ENCODE results near the gene RAB40C. TPM values are rescaled to one million over a fixed set of nuclear protein-coding genes. Genes with fewer than 3 reads are reported as not detected.

RAB40C gene
- total RNA-seq, 5 donors from 2014 or later (not counting 1 experiment from before 2014, with no cell fraction given): 14.1 to 28.0 (median 24.4) TPM

DNA sequence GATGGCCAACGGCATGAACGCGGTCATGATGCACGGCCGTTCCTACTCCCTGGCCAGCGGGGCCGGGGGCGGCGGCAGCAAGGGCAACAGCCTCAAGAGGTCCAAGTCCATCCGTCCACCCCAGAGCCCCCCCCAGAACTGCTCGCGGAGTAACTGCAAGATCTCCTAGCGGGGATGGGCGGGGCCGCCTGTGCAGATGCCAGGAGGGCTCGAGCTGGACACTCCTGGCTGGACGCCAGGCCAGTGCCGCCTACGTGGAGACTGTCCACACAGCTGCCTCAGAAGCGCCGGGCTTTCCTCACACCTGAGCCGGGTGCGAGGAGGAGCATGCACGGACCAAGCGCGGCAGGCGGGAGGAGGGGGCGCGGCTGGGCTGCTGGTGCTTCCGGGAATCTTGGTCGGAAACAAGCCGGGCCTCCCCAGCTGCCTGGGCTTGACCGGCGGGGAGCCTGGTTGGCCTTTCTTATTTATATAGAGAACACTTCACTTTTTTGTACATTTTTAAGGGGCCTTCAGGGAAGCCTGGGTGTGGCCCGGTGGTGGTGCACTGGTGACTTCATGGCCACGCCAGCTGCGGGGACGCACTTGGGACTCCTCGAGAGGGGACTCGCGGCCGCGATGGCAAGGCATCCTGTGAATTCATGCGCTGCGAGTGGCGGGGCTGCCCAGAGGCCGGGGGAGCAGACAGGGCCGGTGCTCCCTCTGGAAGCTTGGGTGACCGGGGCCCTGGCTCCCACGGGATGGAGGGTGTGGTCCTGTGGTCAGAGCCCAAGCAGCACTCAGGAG lies 37.8 kb downstream of the RAB40C start:
- no peak overlapping the region for H3K4me3 Mint-ChIP-seq
- no peak overlapping the region for H3K27ac Mint-ChIP-seq
- no peak for ATAC-seq (replicated peaks in 1 of 4)
- DNase-seq: no peak
- Histone ChIP-seq H3K4me3 (ENCODE audit: control insufficient read depth in 1 of 2, extremely low read depth in 1 of 2, low read length in 1 of 2) (no peak overlapping the region), H3K36me3 (ENCODE audit: control insufficient read depth in 2 of 2, extremely low read depth in 1 of 2, insufficient read depth in 1 of 2, low read length in 1 of 2) (peaks cover 12 to 18% of the 10 kb centered on the region in 2 donors), H3K27ac (ENCODE audit: low read length) (no peak overlapping the region), H3K9me3 (no peaks in the 10 kb centered on the region), H3K4me1 (ENCODE audit: control insufficient read depth in 1 of 2, extremely low read depth in 1 of 2, insufficient read depth in 2 of 2, low read length in 2 of 2) (peaks cover 0 to 5% of the 10 kb centered on the region in 2 experiments), H3K27me3 (replicated peaks in 1 of 2; ENCODE audit: control insufficient read depth in 2 of 2, extremely low read depth in 1 of 2, insufficient read depth in 2 of 2, low read length in 1 of 2) (no peaks in the 10 kb centered on the region)
- no peaks in the 10 kb centered on the region for H3K4me1 Mint-ChIP-seq
- H3K36me3 Mint-ChIP-seq: no peaks in the 10 kb centered on the region
- POLR2A ChIA-PET: no interaction called here
- CTCF ChIA-PET: no interaction called here
- 97% methylated on average over 29 of the region's 50 CpGs for WGBS (ENCODE audit: insufficient coverage)
- no peaks in the 10 kb centered on the region for H3K27me3 Mint-ChIP-seq
- no peaks in the 10 kb centered on the region for H3K9me3 Mint-ChIP-seq

DNA sequence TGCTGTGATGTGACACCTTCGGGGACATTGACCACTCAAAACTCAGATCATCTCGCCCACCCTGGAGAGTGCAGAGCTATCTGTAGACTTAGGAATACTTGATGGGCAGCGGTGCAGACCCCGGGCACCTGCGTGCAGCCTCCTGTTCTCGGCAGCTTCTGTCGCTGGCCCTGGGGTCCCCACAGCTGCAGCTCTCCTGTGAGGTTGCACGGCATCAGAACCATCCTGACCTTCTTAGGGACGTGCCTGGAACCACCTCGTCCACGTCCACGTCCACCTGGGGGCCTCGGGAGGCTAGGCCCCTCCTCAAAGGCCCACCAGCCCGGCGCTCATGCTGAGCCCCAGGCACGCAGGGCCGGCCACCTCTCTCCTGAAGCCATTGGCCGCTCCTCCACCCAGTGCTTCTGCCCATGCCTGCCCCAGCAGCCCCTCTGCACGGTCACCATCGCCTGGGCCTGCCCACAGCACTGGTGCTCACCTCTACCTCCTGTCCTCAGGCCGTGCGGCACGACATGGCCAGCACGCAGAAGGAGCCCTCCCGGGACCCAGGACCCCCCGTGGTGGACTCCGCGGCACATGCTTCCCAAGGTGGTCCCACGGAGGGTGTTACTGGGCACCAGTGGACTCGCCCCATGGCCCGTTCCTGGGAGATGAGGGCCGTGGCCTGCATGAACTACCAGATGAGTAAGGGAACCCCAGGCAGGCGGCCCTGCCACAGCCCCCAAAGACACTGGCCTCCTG lies 38.6 kb downstream of the RAB40C start:
- Mint-ChIP-seq H3K9me3 (no peaks in the 10 kb centered on the region), H3K27me3 (no peaks in the 10 kb centered on the region), H3K27ac (no peak overlapping the region), H3K4me1 (no peaks in the 10 kb centered on the region), H3K4me3 (no peak overlapping the region), H3K36me3 (no peaks in the 10 kb centered on the region)
- 88% methylated on average over 31 of the region's 33 CpGs for WGBS (ENCODE audit: insufficient coverage)
- ChIA-PET POLR2A (no interaction called here), CTCF (no interaction called here)
- H3K4me1 ChIP-seq (ENCODE audit: control insufficient read depth in 1 of 2, extremely low read depth in 1 of 2, insufficient read depth in 2 of 2, low read length in 2 of 2): peaks cover 0 to 5% of the 10 kb centered on the region in 2 experiments
- ATAC-seq (replicated peaks in 1 of 4): no peak
- no peaks in the 10 kb centered on the region for H3K9me3 ChIP-seq
- H3K4me3 ChIP-seq (ENCODE audit: control insufficient read depth in 1 of 2, extremely low read depth in 1 of 2, low read length in 1 of 2): no peak overlapping the region
- DNase-seq: no peak
- no peaks in the 10 kb centered on the region for H3K27me3 ChIP-seq (replicated peaks in 1 of 2; ENCODE audit: control insufficient read depth in 2 of 2, extremely low read depth in 1 of 2, insufficient read depth in 2 of 2, low read length in 1 of 2)
- peaks cover 12 to 18% of the 10 kb centered on the region in 2 donors for H3K36me3 ChIP-seq (ENCODE audit: control insufficient read depth in 2 of 2, extremely low read depth in 1 of 2, insufficient read depth in 1 of 2, low read length in 1 of 2)
- H3K27ac ChIP-seq (ENCODE audit: low read length): no peak overlapping the region

DNA sequence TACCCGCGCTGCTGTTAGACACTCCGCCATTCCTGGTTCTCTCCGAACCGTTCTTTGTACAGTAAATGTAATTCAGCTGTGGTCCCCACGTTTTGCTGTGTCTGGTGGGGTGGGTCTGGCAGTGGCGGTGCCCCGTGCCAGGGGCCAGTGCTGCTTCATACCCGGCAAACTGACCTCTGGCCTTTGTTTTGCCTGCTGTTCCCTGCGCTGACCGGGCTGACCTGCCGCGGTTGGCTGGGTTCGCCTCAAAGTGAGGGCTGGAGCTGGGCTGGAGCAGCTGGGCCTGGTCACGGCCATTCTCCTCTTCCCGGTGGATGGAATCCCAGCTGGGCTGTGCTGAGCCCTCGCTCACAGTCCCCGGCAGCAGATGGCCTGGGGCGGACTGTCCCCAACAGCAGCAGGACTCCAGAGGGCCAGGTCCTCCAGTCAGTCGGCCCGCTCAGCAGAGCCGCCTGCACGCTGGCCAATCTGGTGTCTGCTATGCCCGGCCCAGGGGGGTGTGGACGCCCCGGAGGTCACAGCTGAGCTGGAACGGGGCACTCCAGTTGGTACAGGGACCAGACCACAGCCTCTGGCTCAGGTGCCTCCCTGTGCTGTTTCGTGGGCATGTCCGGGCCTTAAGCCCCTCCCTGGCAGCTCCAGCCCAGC lies 39.4 kb downstream of the RAB40C start:
- POLR2A ChIA-PET: interaction anchor here in 1 of 2 donors (0.6 kb wide), 1 partner anchor 31 kb away, joined by 3 read pairs; no protein-coding TSS in a partner anchor
- Histone ChIP-seq H3K4me1 (ENCODE audit: control insufficient read depth in 1 of 2, extremely low read depth in 1 of 2, insufficient read depth in 2 of 2, low read length in 2 of 2) (peaks cover 0 to 5% of the 10 kb centered on the region in 2 experiments), H3K9me3 (no peaks in the 10 kb centered on the region), H3K27ac (ENCODE audit: low read length) (no peak overlapping the region), H3K4me3 (ENCODE audit: control insufficient read depth in 1 of 2, extremely low read depth in 1 of 2, low read length in 1 of 2) (no peak overlapping the region), H3K36me3 (ENCODE audit: control insufficient read depth in 2 of 2, extremely low read depth in 1 of 2, insufficient read depth in 1 of 2, low read length in 1 of 2) (peaks cover 13 to 20% of the 10 kb centered on the region in 2 donors), H3K27me3 (replicated peaks in 1 of 2; ENCODE audit: control insufficient read depth in 2 of 2, extremely low read depth in 1 of 2, insufficient read depth in 2 of 2, low read length in 1 of 2) (no peaks in the 10 kb centered on the region)
- Mint-ChIP-seq H3K27me3 (no peaks in the 10 kb centered on the region), H3K9me3 (no peaks in the 10 kb centered on the region), H3K4me3 (no peak overlapping the region), H3K27ac (no peak overlapping the region), H3K36me3 (no peaks in the 10 kb centered on the region), H3K4me1 (peaks cover 0 to 1% (median 0%) of the 10 kb centered on the region in 3 donors)
- DNase-seq: no peak
- no peak for ATAC-seq (replicated peaks in 1 of 4)
- 89% methylated on average over 29 of the region's 29 CpGs for WGBS (ENCODE audit: insufficient coverage)
- CTCF ChIA-PET: no interaction called here

DNA sequence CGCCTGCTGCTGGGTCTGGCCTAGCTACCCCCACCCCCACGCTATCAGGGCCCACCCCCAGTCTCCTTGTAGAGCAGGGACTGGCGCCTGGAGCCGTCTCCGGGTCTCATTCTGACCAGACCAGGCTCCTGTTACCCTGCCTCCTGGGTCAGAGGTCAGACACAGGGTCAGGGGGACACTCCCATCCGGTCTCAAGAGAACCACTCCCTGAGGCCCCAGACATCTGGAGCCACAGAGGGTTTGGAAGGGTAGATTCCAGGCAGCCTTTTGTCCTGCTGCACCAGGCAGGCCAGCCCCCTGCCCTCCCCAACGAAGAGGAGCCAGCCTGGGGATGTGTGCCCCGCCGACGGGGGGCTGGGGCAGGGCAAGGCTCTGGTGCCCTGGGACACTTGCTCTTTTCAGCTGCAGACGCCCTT lies 40.0 kb downstream of the RAB40C start:
- Mint-ChIP-seq H3K27ac (no peak overlapping the region), H3K36me3 (no peaks in the 10 kb centered on the region), H3K4me1 (peaks cover 0 to 4% (median 2%) of the 10 kb centered on the region in 3 donors), H3K9me3 (no peaks in the 10 kb centered on the region), H3K4me3 (no peak overlapping the region), H3K27me3 (no peaks in the 10 kb centered on the region)
- WGBS (ENCODE audit: insufficient coverage): 84% methylated on average over 11 of the region's 11 CpGs
- CTCF ChIA-PET: no interaction called here
- H3K4me1 ChIP-seq (ENCODE audit: control insufficient read depth in 1 of 2, extremely low read depth in 1 of 2, insufficient read depth in 2 of 2, low read length in 2 of 2): peaks cover 0 to 10% of the 10 kb centered on the region in 2 experiments
- DNase-seq: no peak
- ATAC-seq (replicated peaks in 1 of 4): no peak
- peaks cover 16 to 19% of the 10 kb centered on the region in 2 donors for H3K36me3 ChIP-seq (ENCODE audit: control insufficient read depth in 2 of 2, extremely low read depth in 1 of 2, insufficient read depth in 1 of 2, low read length in 1 of 2)
- H3K27me3 ChIP-seq (replicated peaks in 1 of 2; ENCODE audit: control insufficient read depth in 2 of 2, extremely low read depth in 1 of 2, insufficient read depth in 2 of 2, low read length in 1 of 2): no peaks in the 10 kb centered on the region
- H3K9me3 ChIP-seq: no peaks in the 10 kb centered on the region
- H3K27ac ChIP-seq (ENCODE audit: low read length): no peak overlapping the region
- POLR2A ChIA-PET: interaction anchor here in 1 of 2 donors (0.6 kb wide), 1 partner anchor 31 kb away, joined by 3 read pairs; no protein-coding TSS in a partner anchor
- H3K4me3 ChIP-seq (ENCODE audit: control insufficient read depth in 1 of 2, extremely low read depth in 1 of 2, low read length in 1 of 2): no peak overlapping the region

DNA sequence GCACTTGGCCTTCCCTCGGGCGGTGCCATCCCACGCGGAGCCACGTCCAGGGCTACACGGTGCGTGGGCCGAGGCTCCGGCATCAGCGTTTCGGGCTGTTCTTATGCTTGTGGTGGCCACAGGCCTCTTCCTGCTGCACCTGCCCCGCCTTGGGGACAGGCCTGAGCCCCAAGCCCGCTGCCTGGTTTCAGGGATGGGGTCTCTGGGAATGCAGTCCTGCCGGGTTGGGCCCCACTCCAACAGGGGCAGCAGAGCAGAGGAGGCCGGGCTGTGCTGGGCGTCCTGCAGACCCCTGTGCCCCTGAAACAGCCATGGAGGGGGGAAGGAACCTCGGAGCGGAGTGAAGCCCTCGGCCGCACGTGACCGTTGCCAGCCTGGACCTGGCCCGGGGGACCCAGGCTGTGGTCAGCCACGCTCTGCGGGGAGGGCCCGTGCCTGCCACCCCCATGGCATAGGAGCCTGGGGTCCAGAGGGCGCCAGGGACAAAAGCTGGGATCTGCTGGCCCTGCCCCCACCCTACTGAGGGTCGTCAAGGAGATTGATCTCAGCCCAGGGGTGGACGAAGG lies 40.5 kb downstream of the RAB40C start:
- no peaks in the 10 kb centered on the region for H3K9me3 Mint-ChIP-seq
- no peak overlapping the region for H3K27ac Mint-ChIP-seq
- H3K4me1 Mint-ChIP-seq: peaks cover 0 to 4% (median 3%) of the 10 kb centered on the region in 3 donors
- H3K27ac ChIP-seq (ENCODE audit: low read length): no peak overlapping the region
- CTCF ChIA-PET: no interaction called here
- 62% methylated on average over 23 of the region's 29 CpGs for WGBS (ENCODE audit: insufficient coverage)
- POLR2A ChIA-PET: no interaction called here
- no peak for DNase-seq
- no peaks in the 10 kb centered on the region for H3K36me3 Mint-ChIP-seq
- H3K4me3 ChIP-seq (ENCODE audit: control insufficient read depth in 1 of 2, extremely low read depth in 1 of 2, low read length in 1 of 2): no peak overlapping the region
- H3K27me3 ChIP-seq (replicated peaks in 1 of 2; ENCODE audit: control insufficient read depth in 2 of 2, extremely low read depth in 1 of 2, insufficient read depth in 2 of 2, low read length in 1 of 2): no peaks in the 10 kb centered on the region
- peaks cover 3 to 15% of the 10 kb centered on the region in 2 experiments for H3K4me1 ChIP-seq (ENCODE audit: control insufficient read depth in 1 of 2, extremely low read depth in 1 of 2, insufficient read depth in 2 of 2, low read length in 2 of 2)
- H3K9me3 ChIP-seq: no peaks in the 10 kb centered on the region
- ATAC-seq (replicated peaks in 1 of 4): no peak
- H3K27me3 Mint-ChIP-seq: no peaks in the 10 kb centered on the region
- peaks cover 15 to 16% of the 10 kb centered on the region in 2 donors for H3K36me3 ChIP-seq (ENCODE audit: control insufficient read depth in 2 of 2, extremely low read depth in 1 of 2, insufficient read depth in 1 of 2, low read length in 1 of 2)
- H3K4me3 Mint-ChIP-seq: no peak overlapping the region

DNA sequence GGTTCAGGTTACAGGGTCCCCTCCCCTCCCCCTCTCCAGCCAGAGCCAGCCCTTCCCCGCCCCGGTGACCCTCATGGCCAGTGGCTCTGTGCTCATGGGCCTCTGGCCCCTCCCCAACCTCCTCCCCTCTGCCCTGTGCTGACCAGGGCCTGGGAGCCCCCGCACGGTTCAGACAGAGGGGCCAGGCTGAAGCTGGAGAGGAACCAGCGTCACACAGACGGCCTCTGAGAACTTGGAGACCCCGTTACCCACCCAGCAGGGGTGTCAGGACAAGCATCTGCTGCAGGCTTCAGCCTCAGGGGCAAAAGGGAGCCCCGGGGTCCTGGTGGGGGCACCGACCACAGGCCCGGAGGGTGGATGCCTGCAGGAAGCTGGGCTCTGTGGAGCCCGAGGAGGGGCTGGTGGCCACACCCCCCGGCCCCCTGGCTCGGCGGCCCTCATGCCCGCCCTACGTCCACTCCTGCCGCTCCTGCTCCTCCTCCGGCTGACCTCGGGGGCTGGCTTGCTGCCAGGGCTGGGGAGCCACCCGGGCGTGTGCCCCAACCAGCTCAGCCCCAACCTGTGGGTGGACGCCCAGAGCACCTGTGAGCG lies 41.0 kb downstream of the RAB40C start, which contains the start of gene WFIKKN1:
Gene WFIKKN1, plus strand, starts transcription at position 171 of the 591 bp plus-strand sequence. Its CDS starts 269 bp downstream, at position 440.
- Histone ChIP-seq H3K27me3 (replicated peaks in 1 of 2; ENCODE audit: control insufficient read depth in 2 of 2, extremely low read depth in 1 of 2, insufficient read depth in 2 of 2, low read length in 1 of 2) (no peaks in the 10 kb centered on the region), H3K4me3 (ENCODE audit: control insufficient read depth in 1 of 2, extremely low read depth in 1 of 2, low read length in 1 of 2) (no peak within 1 kb of the TSS), H3K27ac (ENCODE audit: low read length) (no peak within 1 kb of the TSS), H3K36me3 (ENCODE audit: control insufficient read depth in 2 of 2, extremely low read depth in 1 of 2, insufficient read depth in 1 of 2, low read length in 1 of 2) (peaks cover 13 to 14% of the 10 kb centered on the region in 2 donors), H3K9me3 (no peaks in the 10 kb centered on the region), H3K4me1 (ENCODE audit: control insufficient read depth in 1 of 2, extremely low read depth in 1 of 2, insufficient read depth in 2 of 2, low read length in 2 of 2) (peaks cover 5 to 20% of the 10 kb centered on the region in 2 experiments)
- no peaks in the 10 kb centered on the region for H3K9me3 Mint-ChIP-seq
- H3K4me1 Mint-ChIP-seq: peaks cover 0 to 4% (median 3%) of the 10 kb centered on the region in 3 donors
- ChIA-PET CTCF (no interaction called here), POLR2A (no interaction called here)
- ATAC-seq (replicated peaks in 1 of 4) (no peak), DNase-seq (no peak)
- no peaks in the 10 kb centered on the region for H3K36me3 Mint-ChIP-seq
- WGBS (ENCODE audit: insufficient coverage): 8% methylated on average over 20 of the region's 23 CpGs
- H3K27me3 Mint-ChIP-seq: no peaks in the 10 kb centered on the region
- H3K27ac Mint-ChIP-seq: no peak within 1 kb of the TSS
- no peak within 1 kb of the TSS for H3K4me3 Mint-ChIP-seq
